Measurements from ENCODE around the gene FAM89B. TPM values are rescaled to one million over a fixed set of nuclear protein-coding genes. Genes with fewer than 3 reads are reported as not detected.

Gene FAM89B
- total RNA-seq, 2 experiments from 2014 or later, result 12.8 to 22.7 TPM

- CTCF ChIA-PET, result interaction anchor here (0.5 to 2.0 kb wide), 9 partner anchors 9 to 537 kb away, joined by 3 to 4 read pairs (median 3); no protein-coding TSS in a partner anchor
- POLR2A ChIA-PET, result interaction anchor here (0.6 kb wide), 1 partner anchor 38 kb away, joined by 4 read pairs; no protein-coding TSS in a partner anchor
- Mint-ChIP-seq H3K27ac (peak overlapping the region; percentile 26), H3K4me1 (peaks cover 22% of the 10 kb centered on the region), H3K4me3 (no peak overlapping the region), H3K27me3 (no peaks in the 10 kb centered on the region), H3K9me3 (ENCODE audit: low read depth) (no peaks in the 10 kb centered on the region), H3K36me3 (ENCODE audit: low read depth) (peaks cover 33% of the 10 kb centered on the region)
- ATAC-seq (no peak), DNase-seq (no peak)
- intact Hi-C loops (cut with DNase I, micrococcal nuclease), result no loop called here
Measured at GRCh38 chr11:65529475-65530156, 42.7 kb upstream of the FAM89B start.

GRCh38 chr11:65530157-65530496 lies 42.2 kb upstream of the FAM89B start:
- no peaks in the 10 kb centered on the region for H3K9me3 Mint-ChIP-seq (ENCODE audit: low read depth)
- POLR2A ChIA-PET, result interaction anchor here (1.2 kb wide), 1 partner anchor 114 kb away, joined by 3 read pairs; no protein-coding TSS in a partner anchor
- no peak overlapping the region for H3K27ac Mint-ChIP-seq
- peaks cover 22% of the 10 kb centered on the region for H3K4me1 Mint-ChIP-seq
- intact Hi-C loops (cut with DNase I, micrococcal nuclease), result no loop called here
- no peak overlapping the region for H3K4me3 Mint-ChIP-seq
- H3K27me3 Mint-ChIP-seq, result no peaks in the 10 kb centered on the region
- peak; percentile 72 for ATAC-seq
- peaks cover 33% of the 10 kb centered on the region for H3K36me3 Mint-ChIP-seq (ENCODE audit: low read depth)
- CTCF ChIA-PET, result interaction anchor here (0.5 to 2.0 kb wide), 7 partner anchors 8 to 536 kb away, joined by 3 to 4 read pairs (median 3); no protein-coding TSS in a partner anchor
- peak; percentile 54 for DNase-seq

GRCh38 chr11:65532388-65533064 lies 39.8 kb upstream of the FAM89B start:
- no peak overlapping the region for H3K4me3 Mint-ChIP-seq
- no peak overlapping the region for H3K27ac Mint-ChIP-seq
- DNase-seq (no peak), ATAC-seq (no peak)
- H3K9me3 Mint-ChIP-seq (ENCODE audit: low read depth), result no peaks in the 10 kb centered on the region
- ChIA-PET CTCF (no interaction called here), POLR2A (interaction anchor here (1.1 kb wide), 1 partner anchor 107 kb away, joined by 4 read pairs; no protein-coding TSS in a partner anchor)
- no peaks in the 10 kb centered on the region for H3K27me3 Mint-ChIP-seq
- peaks cover 7% of the 10 kb centered on the region for H3K4me1 Mint-ChIP-seq
- H3K36me3 Mint-ChIP-seq (ENCODE audit: low read depth), result peaks cover 24% of the 10 kb centered on the region
- intact Hi-C loops (cut with DNase I, micrococcal nuclease), result no loop called here

- Mint-ChIP-seq H3K36me3 (ENCODE audit: low read depth) (peaks cover 24% of the 10 kb centered on the region), H3K27ac (peak overlapping the region; percentile 2), H3K4me3 (no peak overlapping the region), H3K9me3 (ENCODE audit: low read depth) (no peaks in the 10 kb centered on the region), H3K4me1 (no peaks in the 10 kb centered on the region), H3K27me3 (no peaks in the 10 kb centered on the region)
- intact Hi-C loops (cut with DNase I, micrococcal nuclease), result no loop called here
- ChIA-PET CTCF (no interaction called here), POLR2A (interaction anchor here (0.5 to 0.6 kb wide), 2 partner anchors 52 to 148 kb away, joined by 3 read pairs; no protein-coding TSS in a partner anchor)
- ATAC-seq (no peak), DNase-seq (no peak)
Measured at GRCh38 chr11:65535102-65535501, 37.2 kb upstream of the FAM89B start.

GRCh38 chr11:65536412-65537295 lies 35.7 kb upstream of the FAM89B start:
- H3K4me3 Mint-ChIP-seq, result no peak overlapping the region
- no peaks in the 10 kb centered on the region for H3K27me3 Mint-ChIP-seq
- ChIA-PET CTCF (interaction anchor here (0.6 to 1.3 kb wide), 4 partner anchors 9 to 220 kb away, joined by 3 to 4 read pairs (median 3); no protein-coding TSS in a partner anchor), POLR2A (interaction anchor here (0.5 to 0.9 kb wide), 4 partner anchors 37 to 316 kb away, joined by 3 read pairs; no protein-coding TSS in a partner anchor)
- peaks cover 17% of the 10 kb centered on the region for H3K36me3 Mint-ChIP-seq (ENCODE audit: low read depth)
- peaks cover 6% of the 10 kb centered on the region for H3K4me1 Mint-ChIP-seq
- H3K9me3 Mint-ChIP-seq (ENCODE audit: low read depth), result no peaks in the 10 kb centered on the region
- ATAC-seq, result no peak
- intact Hi-C loops (cut with DNase I, micrococcal nuclease), result no loop called here
- no peak for DNase-seq
- no peak overlapping the region for H3K27ac Mint-ChIP-seq

GRCh38 chr11:65537296-65537597 lies 35.1 kb upstream of the FAM89B start:
- DNase-seq (no peak), ATAC-seq (no peak)
- H3K4me3 Mint-ChIP-seq, result no peak overlapping the region
- ChIA-PET POLR2A (interaction anchor here (0.9 kb wide), 1 partner anchor 38 kb away, joined by 3 read pairs; no protein-coding TSS in a partner anchor), CTCF (interaction anchor here (0.6 to 1.0 kb wide), 3 partner anchors 111 to 221 kb away, joined by 3 read pairs; no protein-coding TSS in a partner anchor)
- peaks cover 10% of the 10 kb centered on the region for H3K4me1 Mint-ChIP-seq
- intact Hi-C loops (cut with DNase I, micrococcal nuclease), result no loop called here
- peaks cover 13% of the 10 kb centered on the region for H3K36me3 Mint-ChIP-seq (ENCODE audit: low read depth)
- H3K27ac Mint-ChIP-seq, result no peak overlapping the region
- no peaks in the 10 kb centered on the region for H3K27me3 Mint-ChIP-seq
- no peaks in the 10 kb centered on the region for H3K9me3 Mint-ChIP-seq (ENCODE audit: low read depth)

GRCh38 chr11:65537620-65538231 lies 34.6 kb upstream of the FAM89B start:
- Mint-ChIP-seq H3K4me3 (no peak overlapping the region), H3K27ac (no peak overlapping the region), H3K36me3 (ENCODE audit: low read depth) (peaks cover 15% of the 10 kb centered on the region), H3K4me1 (peaks cover 10% of the 10 kb centered on the region), H3K9me3 (ENCODE audit: low read depth) (no peaks in the 10 kb centered on the region), H3K27me3 (no peaks in the 10 kb centered on the region)
- ATAC-seq, result no peak
- intact Hi-C loops (cut with DNase I, micrococcal nuclease), result no loop called here
- CTCF ChIA-PET, result interaction anchor here (0.7 to 4.9 kb wide), 3 partner anchors 8 to 153 kb away, joined by 3 to 49 read pairs (median 3); no protein-coding TSS in a partner anchor
- DNase-seq, result no peak
- POLR2A ChIA-PET, result interaction anchor here (0.6 kb wide), 1 partner anchor 420 kb away, joined by 3 read pairs; no protein-coding TSS in a partner anchor

GRCh38 chr11:65538232-65538914 lies 34.0 kb upstream of the FAM89B start:
- peak overlapping the region; percentile 17 for H3K4me3 Mint-ChIP-seq
- no peak for ATAC-seq
- peaks cover 13% of the 10 kb centered on the region for H3K36me3 Mint-ChIP-seq (ENCODE audit: low read depth)

GRCh38 chr11:65538915-65539743 lies 33.2 kb upstream of the FAM89B start:
- ATAC-seq (no peak), DNase-seq (no peak)
- Mint-ChIP-seq H3K9me3 (ENCODE audit: low read depth) (no peaks in the 10 kb centered on the region), H3K27me3 (no peaks in the 10 kb centered on the region), H3K4me1 (peaks cover 10% of the 10 kb centered on the region), H3K4me3 (no peak overlapping the region), H3K27ac (no peak overlapping the region), H3K36me3 (ENCODE audit: low read depth) (peaks cover 14% of the 10 kb centered on the region)
- intact Hi-C loops (cut with DNase I, micrococcal nuclease), result no loop called here
- ChIA-PET CTCF (interaction anchor here (0.6 to 4.9 kb wide), 5 partner anchors 8 to 122 kb away, joined by 4 to 49 read pairs (median 26); partner anchors contain the start of genes FAM89B, SCYL1 and ZNRD2), POLR2A (interaction anchor here (0.6 to 1.4 kb wide), 3 partner anchors 13 to 206 kb away, joined by 3 to 6 read pairs (median 3); partner anchors contain the start of gene FAM89B)

More at GRCh38 chr11:65538232-65538914, 34.0 kb upstream of the FAM89B start:
- Mint-ChIP-seq H3K27ac (no peak overlapping the region), H3K4me1 (peaks cover 10% of the 10 kb centered on the region), H3K27me3 (no peaks in the 10 kb centered on the region), H3K9me3 (ENCODE audit: low read depth) (no peaks in the 10 kb centered on the region)
- DNase-seq, result no peak
- intact Hi-C loops (cut with DNase I, micrococcal nuclease), result no loop called here
- ChIA-PET POLR2A (interaction anchor here (0.6 to 0.7 kb wide), 3 partner anchors 13 to 420 kb away, joined by 3 read pairs; no protein-coding TSS in a partner anchor), CTCF (interaction anchor here (0.6 to 4.9 kb wide), 4 partner anchors 8 to 153 kb away, joined by 3 to 49 read pairs (median 4); no protein-coding TSS in a partner anchor)

Data from activated CD4-positive, alpha-beta T cell treated with anti-CD3 and anti-CD28 coated beads for 36 hours (primary cell).